GM12878 (cell line): ENCODE results near the gene CDC42BPB.
A peak's percentile ranks its signal among the peaks of the same experiment; 100 is the strongest.

Experiments
- CREM ChIP-seq: IDR thresholded peaks from 2 replicates; pipeline ENCODE4 v1.6.1; 2014; ENCODE audit warnings: antibody characterized with exemption, low read depth
- GATAD2B ChIP-seq: fragments of 450-650 bp; conservative IDR thresholded peaks from 2 replicates; pipeline ENCODE4 v1.6.1; 2017; ENCODE audit warnings: low read depth, mild to moderate bottlenecking, moderate library complexity
- MTA2 ChIP-seq: fragments of 450-650 bp; IDR thresholded peaks from 2 replicates; pipeline ENCODE4 v1.6.1; 2016; ENCODE audit warnings: low read depth, mild to moderate bottlenecking, moderate library complexity
- NFIC ChIP-seq: IDR thresholded peaks from 2 replicates; pipeline ENCODE4 v1.6.1; 2012; ENCODE audit warnings: low read depth, mild to moderate bottlenecking, inconsistent platforms, low read length, moderate library complexity
- TBL1XR1 ChIP-seq: IDR thresholded peaks from 2 replicates; pipeline ENCODE4 v1.6.1; 2012; ENCODE audit warnings: low read depth, low read length, improper control_type of control experiment
- TCF7 ChIP-seq: IDR thresholded peaks from 2 replicates; pipeline ENCODE4 v1.6.1; 2014; ENCODE audit warnings: antibody characterized with exemption, borderline replicate concordance
- TF ChIP-seq, protein P1 (sequence below), 3 experiments: IDR thresholded peaks in 2 of 3; conservative IDR thresholded peaks in 1 of 3; 2 replicates each; pipeline ENCODE4 v1.5.1; 2011; ENCODE audit warnings: low read depth in 3 of 3, low read length in 3 of 3, mild to moderate bottlenecking in 3 of 3, control low read depth in 2 of 3, moderate library complexity in 2 of 3, inconsistent platforms in 1 of 3, mixed read lengths in 1 of 3; ENCODE audit not compliant: control insufficient read depth in 2 of 3, insufficient read depth in 1 of 3; ENCODE audit errors: extremely low read depth in 1 of 3

DNA sequence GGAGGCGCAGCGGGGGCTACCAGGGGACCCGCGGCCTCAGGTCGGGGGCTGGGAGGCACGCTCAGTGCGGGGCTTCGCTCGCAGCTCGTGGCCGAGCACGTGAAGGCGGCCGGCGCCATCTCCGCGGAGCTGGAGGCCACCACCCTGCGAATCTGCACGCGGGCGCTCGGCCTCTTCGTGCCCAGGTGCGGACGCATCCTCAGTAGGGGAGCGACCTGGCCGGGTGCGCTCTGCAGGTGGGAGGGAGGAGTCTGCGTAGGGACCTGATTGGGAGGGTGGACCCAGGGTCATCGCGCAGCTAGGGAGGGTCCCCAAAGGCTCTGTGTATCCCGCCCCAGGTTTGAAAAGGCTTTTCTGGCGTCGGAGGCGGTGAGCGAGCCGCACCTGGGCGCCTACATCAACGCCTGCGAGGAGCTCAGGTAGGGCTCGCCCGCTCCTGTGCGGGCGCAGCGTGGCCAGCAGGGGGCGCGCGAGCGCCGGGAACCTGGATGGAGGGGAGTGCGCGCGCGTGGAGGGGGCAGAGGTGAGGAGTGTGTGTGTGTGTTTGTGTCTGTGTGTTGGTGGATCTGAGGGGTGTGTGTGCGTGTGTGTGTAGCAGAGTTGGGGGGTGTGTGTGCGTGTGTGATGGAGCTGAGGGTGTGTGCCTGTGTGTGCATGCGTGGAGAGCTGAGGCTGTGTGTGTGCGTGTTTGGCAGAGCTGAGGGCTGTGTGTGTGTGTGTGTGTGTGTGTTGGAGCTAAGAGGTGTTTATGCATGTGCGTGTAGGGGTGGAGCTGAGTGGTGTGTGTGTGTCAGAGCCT lies 47.5 kb upstream of the CDC42BPB start:
- TF ChIP-seq, protein P1, sequence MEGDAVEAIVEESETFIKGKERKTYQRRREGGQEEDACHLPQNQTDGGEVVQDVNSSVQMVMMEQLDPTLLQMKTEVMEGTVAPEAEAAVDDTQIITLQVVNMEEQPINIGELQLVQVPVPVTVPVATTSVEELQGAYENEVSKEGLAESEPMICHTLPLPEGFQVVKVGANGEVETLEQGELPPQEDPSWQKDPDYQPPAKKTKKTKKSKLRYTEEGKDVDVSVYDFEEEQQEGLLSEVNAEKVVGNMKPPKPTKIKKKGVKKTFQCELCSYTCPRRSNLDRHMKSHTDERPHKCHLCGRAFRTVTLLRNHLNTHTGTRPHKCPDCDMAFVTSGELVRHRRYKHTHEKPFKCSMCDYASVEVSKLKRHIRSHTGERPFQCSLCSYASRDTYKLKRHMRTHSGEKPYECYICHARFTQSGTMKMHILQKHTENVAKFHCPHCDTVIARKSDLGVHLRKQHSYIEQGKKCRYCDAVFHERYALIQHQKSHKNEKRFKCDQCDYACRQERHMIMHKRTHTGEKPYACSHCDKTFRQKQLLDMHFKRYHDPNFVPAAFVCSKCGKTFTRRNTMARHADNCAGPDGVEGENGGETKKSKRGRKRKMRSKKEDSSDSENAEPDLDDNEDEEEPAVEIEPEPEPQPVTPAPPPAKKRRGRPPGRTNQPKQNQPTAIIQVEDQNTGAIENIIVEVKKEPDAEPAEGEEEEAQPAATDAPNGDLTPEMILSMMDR (IDR thresholded peaks at IDR 0.05 in 2 of 3, conservative IDR thresholded peaks at IDR 0.05 in 1 of 3; ENCODE audit: control insufficient read depth in 2 of 3, extremely low read depth in 1 of 3, insufficient read depth in 1 of 3, low read depth in 3 of 3, low read length in 3 of 3): peak; percentile 96 to 98 (median 98)
- TF ChIP-seq CREM (no peak), MTA2 (peak; percentile 64), GATAD2B (peak; percentile 49), NFIC (no peak), TCF7 (no peak), TBL1XR1 (no peak)
